RWPE2 (cell line): ENCODE measurements around the gene KCNK15.

ENCODE experiments used
- ATAC-seq: fragments of 200-7000 bp; cut with Tn5 transposase; 3 replicates; pipeline ENCODE4 v1.9.1; 2021; ENCODE audit warnings: low read depth
- DNase-seq: peaks from one replicate; pipeline ENCODE4 v3.0.0-alpha.2; 2020; ENCODE audit warnings: low spot score
- H3K27ac ChIP-seq: fragments of 450-650 bp; 2 replicates; pipeline ENCODE4 v1.5.1; 2017; ENCODE audit warnings: mild to moderate bottlenecking; ENCODE audit not compliant: poor library complexity, severe bottlenecking
- H3K27me3 ChIP-seq: fragments of 250-450 bp; sonication (Bioruptor Pico); 2 replicates; pipeline ENCODE4 v1.5.1; 2021; ENCODE audit warnings: mild to moderate bottlenecking, moderate library complexity; ENCODE audit not compliant: insufficient read depth, poor library complexity, severe bottlenecking
- H3K36me3 ChIP-seq: fragments of 250-450 bp; sonication (Bioruptor Pico); 2 replicates; pipeline ENCODE4 v1.5.1; 2020; ENCODE audit warnings: low read depth, mild to moderate bottlenecking, moderate library complexity
- H3K4me1 ChIP-seq: fragments of 250-450 bp; sonication (Bioruptor Pico); 2 replicates; pipeline ENCODE4 v1.5.1; 2021; ENCODE audit warnings: mild to moderate bottlenecking, moderate library complexity; ENCODE audit not compliant: insufficient read depth, poor library complexity, severe bottlenecking
- H3K4me3 ChIP-seq: fragments of 250-450 bp; sonication (Bioruptor Pico); 2 replicates; pipeline ENCODE4 v1.5.1; 2021; ENCODE audit warnings: mild to moderate bottlenecking, moderate library complexity; ENCODE audit not compliant: severe bottlenecking
- H3K9me3 ChIP-seq: fragments of 250-450 bp; sonication (Bioruptor Pico); 2 replicates; pipeline ENCODE4 v1.5.1; 2021; ENCODE audit warnings: mild to moderate bottlenecking, moderate library complexity; ENCODE audit not compliant: severe bottlenecking
- TF ChIP-seq, protein P1 (sequence below): fragments of 450-650 bp; IDR thresholded peaks from one replicate; pipeline ENCODE4 v1.5.1; 2017; ENCODE audit warnings: mild to moderate bottlenecking, moderate library complexity; ENCODE audit not compliant: poor library complexity, severe bottlenecking

KCNK15 gene

DNA sequence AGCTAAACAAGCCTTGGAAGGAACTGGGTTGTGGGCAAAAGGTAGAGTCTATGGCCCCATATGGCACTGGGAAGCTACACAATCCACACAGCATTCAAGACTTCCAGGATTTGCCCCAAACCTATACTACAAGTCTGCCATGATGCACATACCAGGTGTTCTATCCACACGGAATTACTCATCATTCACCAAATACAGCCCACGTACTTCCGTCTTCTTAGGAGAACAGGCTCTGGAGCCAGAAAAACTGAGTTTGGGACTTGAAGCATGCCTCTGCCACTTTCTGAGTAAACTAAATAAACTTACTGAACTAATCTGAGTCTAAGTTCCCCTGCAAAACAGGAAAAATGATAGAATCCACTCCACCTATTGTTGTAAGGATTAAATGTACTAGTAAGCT lies 36.1 kb downstream of the KCNK15 start:
- H3K27me3 ChIP-seq: no peaks in the 10 kb centered on the region
- H3K9me3 ChIP-seq: no peaks in the 10 kb centered on the region
- no peak overlapping the region for H3K27ac ChIP-seq
- no peak overlapping the region for H3K4me3 ChIP-seq
- H3K36me3 ChIP-seq: no peaks in the 10 kb centered on the region
- TF ChIP-seq, protein P1, sequence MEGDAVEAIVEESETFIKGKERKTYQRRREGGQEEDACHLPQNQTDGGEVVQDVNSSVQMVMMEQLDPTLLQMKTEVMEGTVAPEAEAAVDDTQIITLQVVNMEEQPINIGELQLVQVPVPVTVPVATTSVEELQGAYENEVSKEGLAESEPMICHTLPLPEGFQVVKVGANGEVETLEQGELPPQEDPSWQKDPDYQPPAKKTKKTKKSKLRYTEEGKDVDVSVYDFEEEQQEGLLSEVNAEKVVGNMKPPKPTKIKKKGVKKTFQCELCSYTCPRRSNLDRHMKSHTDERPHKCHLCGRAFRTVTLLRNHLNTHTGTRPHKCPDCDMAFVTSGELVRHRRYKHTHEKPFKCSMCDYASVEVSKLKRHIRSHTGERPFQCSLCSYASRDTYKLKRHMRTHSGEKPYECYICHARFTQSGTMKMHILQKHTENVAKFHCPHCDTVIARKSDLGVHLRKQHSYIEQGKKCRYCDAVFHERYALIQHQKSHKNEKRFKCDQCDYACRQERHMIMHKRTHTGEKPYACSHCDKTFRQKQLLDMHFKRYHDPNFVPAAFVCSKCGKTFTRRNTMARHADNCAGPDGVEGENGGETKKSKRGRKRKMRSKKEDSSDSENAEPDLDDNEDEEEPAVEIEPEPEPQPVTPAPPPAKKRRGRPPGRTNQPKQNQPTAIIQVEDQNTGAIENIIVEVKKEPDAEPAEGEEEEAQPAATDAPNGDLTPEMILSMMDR: no peak
- DNase-seq (no peak), ATAC-seq (peak; percentile 22; the same call in 1 of the 3 replicates)
- H3K4me1 ChIP-seq: no peaks in the 10 kb centered on the region

DNA sequence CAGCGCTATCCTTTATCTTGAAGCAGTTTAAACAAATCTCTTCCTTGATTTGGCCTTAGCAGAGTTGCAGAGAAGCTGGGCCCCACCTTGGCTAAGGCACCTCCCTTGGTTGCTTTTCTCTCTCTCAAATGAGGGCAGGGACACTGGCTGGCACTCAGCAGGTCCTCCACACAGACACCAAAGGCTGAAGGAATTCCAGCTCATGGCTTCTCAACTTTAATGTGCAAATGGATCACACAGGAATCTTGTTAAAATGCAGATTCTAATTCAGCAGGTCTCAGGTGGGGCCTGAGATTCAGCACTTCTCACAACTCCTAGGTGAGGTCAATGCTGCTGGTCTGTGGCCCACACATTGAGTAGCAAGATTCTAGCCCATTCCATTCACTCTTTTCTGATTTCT lies 39.0 kb downstream of the KCNK15 start:
- H3K4me3 ChIP-seq: no peak overlapping the region
- no peaks in the 10 kb centered on the region for H3K9me3 ChIP-seq
- ATAC-seq (no peak), DNase-seq (no peak)
- TF ChIP-seq, protein P1: no peak
- no peaks in the 10 kb centered on the region for H3K27me3 ChIP-seq
- H3K4me1 ChIP-seq: no peaks in the 10 kb centered on the region
- H3K36me3 ChIP-seq: no peaks in the 10 kb centered on the region
- no peak overlapping the region for H3K27ac ChIP-seq

DNA sequence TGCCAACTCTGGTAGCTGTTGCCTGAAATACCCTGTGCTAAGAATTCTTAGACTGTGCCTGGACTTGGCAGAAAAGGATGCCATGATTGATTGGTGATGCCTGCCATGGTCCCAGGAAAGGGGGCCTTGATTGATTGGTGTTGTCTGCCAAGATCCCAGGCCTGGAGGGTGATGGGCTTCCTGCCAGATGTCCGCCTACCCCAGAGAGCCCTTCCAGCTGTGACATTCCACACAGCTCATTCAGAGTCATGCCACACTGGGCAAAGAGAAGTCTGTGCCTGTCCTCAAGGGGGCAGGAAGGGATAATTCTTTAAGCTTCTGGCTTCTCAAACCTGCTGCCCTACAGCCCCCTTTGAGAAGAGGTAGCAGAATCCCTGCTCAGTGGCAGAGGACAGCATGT lies 40.1 kb downstream of the KCNK15 start:
- Histone ChIP-seq H3K36me3 (no peaks in the 10 kb centered on the region), H3K27ac (no peak overlapping the region), H3K9me3 (no peaks in the 10 kb centered on the region), H3K27me3 (no peaks in the 10 kb centered on the region), H3K4me3 (no peak overlapping the region), H3K4me1 (no peaks in the 10 kb centered on the region)
- TF ChIP-seq, protein P1: peak; percentile 72
- ATAC-seq (peak; percentile 75), DNase-seq (peak; percentile 76)

DNA sequence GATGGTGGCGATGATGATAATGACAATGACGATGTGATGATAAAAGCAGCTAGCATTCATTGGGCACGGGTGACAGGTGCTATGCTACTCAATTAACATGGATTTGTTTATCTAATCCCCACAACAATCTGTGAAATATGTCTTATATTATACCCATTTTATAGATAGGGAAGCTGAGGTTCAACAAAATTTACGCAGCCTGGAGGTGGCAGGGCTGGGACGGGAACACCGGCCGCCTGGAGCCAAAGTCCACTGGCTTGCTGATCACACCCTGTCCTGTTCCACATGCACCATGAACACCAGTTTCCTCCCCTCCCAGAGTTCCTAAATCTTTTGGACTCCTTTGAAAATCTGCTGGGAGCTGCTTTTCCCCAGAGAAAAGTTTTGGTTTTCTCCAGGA lies 41.6 kb downstream of the KCNK15 start:
- Histone ChIP-seq H3K27ac (no peak overlapping the region), H3K27me3 (no peaks in the 10 kb centered on the region), H3K4me3 (no peak overlapping the region), H3K9me3 (no peaks in the 10 kb centered on the region), H3K4me1 (no peaks in the 10 kb centered on the region), H3K36me3 (no peaks in the 10 kb centered on the region)
- TF ChIP-seq, protein P1: no peak
- DNase-seq: no peak
- ATAC-seq: no peak

DNA sequence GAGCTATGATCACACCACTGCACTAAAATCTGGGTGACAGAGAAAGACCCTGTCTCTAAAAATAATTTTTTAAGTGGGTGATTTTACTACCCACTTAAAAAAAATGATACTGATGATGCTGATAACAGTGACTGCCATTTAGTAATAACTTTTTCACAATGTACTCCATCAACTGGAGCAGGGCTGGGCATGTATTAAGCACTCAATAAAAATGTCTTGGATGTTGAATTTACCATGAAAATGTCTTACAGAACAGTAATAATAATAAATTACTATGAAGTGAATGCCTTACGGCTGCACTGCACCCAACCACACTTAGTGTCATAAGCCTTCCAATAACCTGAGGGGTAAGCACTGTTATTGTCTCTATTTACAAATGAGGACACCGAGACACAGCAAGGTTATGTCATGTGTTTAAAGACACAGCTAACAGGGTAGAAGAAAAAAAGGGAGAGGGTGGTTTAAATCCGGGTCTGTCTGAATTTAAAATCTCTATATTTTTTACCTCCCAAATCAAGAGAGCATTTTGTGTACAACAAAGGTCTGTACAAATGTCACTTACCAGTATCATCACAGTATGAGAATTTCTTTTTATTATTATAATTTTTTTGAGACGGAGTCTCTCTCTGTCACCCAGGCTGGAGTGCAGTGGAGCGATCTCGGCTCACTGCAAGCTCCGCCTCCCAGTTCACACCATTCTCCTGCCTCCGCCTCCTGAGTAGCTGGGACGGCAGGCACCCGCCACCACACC lies 43.2 kb downstream of the KCNK15 start:
- TF ChIP-seq, protein P1: no peak
- H3K4me1 ChIP-seq: no peaks in the 10 kb centered on the region
- DNase-seq (no peak), ATAC-seq (no peak)
- no peak overlapping the region for H3K4me3 ChIP-seq
- H3K27me3 ChIP-seq: no peaks in the 10 kb centered on the region
- no peaks in the 10 kb centered on the region for H3K36me3 ChIP-seq
- no peak overlapping the region for H3K27ac ChIP-seq
- H3K9me3 ChIP-seq: no peaks in the 10 kb centered on the region
